Measurements from ENCODE around the gene PCNX1.
"Not testable (repeated sequence)": the region's sequence is repeated elsewhere in the genome, so short reads cannot be mapped to it uniquely, and the experiment has no call there.

The PCNX1 gene

GRCh38 chr14:71022939-71023338 lies 115.7 kb downstream of the PCNX1 start:
- no peak for DNase-seq

DNA sequence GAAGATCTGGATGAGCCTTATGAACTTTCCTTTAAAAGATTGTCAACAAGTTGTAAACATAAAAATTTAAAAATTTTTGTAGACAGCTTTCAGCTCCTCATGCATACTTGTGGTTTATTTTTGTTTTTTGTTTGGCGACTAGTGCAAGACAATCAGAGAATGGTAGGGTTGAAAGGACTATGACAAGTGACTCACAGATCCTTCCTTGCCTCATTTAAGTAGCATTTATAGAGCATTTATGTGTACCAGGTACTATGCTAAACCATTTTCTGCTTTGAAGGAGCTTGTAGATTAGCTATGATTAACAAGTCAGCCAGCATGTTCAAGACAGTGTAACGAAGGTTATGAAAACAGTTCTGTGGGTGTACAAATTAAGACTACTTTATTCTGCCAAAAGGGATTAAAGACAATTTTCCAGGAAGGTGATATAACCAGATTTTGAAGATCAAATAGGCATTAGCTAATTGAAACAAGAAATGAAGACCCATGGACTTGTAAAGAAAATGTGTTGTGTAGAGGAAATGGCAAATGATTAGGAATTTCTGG lies 122.0 kb downstream of the PCNX1 start:
- no peak for DNase-seq

- no peak for DNase-seq
These were observed 123.7 kb downstream of the PCNX1 start for GRCh38 chr14:71031000-71031399.

DNA sequence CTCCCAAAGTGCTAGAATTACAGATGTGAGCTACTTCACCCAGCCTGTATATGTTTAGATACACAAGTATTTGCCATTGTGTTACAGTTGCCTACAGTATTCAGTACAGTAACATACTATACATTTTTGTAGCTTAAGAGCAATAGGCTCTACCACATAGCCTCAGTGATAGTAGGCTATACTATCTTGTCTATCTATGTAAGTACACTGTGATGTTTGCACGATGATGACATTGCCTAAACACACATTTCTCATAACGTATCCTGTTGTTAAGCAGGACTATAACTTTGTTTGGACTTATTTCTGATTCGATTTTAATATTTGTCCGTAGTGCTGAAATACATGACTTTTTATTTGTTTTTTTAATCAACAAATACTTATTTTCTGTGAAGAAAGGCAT lies 129.2 kb downstream of the PCNX1 start:
- DNase-seq = no peak

DNA sequence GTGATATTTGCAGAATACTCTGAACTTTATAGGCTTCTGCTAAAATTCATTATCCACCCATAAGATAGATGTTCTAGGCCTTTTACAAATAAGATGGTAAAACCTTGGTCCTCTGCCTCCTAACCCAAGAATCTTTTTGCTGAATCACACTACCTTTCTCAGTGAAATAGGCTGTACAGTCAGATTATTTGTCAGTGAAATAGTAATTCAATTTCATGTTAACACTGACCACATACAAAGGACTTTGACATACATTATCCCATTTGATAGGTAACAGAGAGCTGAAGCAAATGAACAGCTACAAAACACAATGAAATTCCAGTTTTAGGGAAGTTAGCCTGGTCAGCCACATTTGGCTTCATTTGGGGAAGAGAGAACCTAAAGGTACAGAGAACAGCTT lies 141.1 kb downstream of the PCNX1 start:
- DNase-seq = no peak

DNA sequence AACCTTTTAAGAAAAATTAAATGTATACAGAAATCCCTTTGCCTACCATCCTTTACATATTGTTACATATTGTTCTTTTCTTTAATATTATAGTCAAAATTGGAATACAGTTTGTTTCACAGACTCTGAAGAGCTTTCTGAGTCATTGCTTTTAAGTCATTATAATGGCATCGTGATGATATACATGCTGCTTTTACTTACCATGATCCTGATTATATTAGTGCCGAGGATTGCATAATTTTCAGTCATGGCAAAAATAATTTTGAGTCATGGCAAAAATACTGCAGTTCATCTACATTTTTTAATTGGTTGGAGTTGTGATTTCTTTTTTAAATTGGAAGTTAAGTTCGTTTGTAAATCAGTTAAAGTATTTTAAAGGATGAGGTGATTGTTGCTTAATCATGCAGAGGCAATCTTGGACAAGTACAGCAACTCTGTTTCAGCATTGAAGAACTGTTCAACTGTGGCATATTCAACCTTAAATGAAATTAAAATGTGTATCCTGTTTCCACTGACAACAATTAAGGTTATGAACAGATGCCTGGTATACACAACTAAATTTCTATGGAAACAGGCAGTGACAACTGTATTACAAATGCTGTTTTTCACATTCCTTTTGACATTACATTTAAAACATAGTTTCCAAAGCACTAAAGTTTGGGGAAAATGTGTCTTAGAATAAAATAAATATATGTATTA lies 142.3 kb downstream of the PCNX1 start:
- no peak for DNase-seq

DNA sequence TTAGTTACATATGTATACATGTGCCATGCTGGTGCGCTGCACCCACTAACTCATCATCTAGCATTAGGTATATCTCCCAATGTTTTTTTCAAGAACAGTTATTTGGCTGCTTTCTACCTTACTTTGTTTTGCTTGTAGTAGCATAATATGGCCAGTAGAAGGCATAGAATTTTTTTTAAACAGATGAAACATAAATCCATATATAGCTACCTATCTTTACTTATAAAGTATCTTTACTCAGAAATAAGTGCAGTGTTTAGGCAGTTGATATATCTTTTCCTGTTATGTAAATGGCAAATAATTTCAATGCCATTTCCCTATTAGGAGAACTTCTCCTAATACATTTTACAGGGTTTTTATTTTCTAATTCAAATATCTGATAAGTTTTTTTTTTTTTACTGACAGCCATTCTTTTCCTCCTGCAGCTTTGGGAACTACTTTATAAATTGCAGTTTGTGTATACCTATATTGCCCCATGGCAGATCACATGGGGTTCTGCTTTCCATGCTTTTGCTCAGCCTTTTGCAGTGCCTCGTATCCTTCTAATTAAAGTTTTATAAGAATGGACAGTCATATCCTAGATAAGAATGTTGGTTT lies 143.1 kb downstream of the PCNX1 start:
- DNase-seq = no peak

DNA sequence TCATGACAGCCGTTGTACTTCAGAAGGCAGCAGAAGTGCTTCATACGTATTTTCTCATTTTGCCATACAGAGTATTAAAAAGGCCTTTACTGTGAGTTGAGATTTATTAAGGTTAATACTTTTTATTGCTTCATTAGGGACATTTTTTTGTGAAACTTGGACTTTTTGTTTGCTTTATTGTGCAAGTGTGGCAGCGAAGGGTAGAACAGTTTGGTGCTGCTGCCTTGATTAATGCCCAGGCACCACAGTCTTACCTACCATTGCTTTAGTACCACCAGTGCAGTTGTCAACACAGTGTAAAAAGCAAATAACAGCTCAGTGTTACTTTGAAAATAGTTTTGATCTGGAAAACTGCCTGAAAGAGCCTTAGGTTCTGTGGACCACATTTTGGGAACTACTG lies 147.4 kb downstream of the PCNX1 start:
- DNase-seq = no peak

GRCh38 chr14:71056168-71056567 lies 148.9 kb downstream of the PCNX1 start:
- DNase-seq = no peak

DNA sequence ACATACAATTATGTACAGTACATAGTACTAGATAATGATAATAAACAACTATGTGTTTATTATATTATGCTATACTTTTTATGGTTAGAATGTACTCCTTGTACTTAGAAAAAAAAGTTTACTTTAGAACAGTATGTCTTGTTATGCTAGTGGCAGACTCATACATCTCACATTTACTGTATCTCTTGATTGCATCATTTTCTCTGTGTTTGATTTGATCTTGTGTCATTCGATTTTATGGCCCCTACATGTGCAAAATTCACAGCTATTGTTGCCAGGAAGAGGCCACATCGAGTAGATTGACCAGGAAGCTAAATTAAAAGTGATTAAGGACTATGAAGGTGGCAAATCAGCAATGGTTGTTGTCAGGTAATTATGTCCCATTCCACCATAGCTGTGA lies 153.0 kb downstream of the PCNX1 start:
- DNase-seq = no peak

GRCh38 chr14:71060825-71061455 lies 153.7 kb downstream of the PCNX1 start:
- no peak for DNase-seq

DNA sequence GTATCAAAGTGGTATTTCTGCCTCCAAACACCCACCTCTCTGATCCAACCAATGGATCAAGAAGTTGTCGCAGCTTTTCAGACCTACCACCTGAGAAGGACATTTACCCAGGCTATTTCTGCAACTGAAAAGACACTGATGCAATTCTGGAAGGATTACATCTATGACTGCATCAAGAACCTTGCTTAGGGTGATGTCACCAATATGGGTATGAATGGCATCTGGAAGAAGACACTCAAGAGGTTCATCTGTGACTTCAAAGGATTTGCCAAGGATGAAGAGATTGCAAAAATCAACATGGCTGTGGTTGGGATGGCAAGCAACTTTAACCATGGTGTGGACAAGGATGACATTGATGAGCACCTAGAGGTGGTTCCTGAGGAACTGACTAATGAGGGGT lies 154.2 kb downstream of the PCNX1 start:
- no peak for DNase-seq

DNA sequence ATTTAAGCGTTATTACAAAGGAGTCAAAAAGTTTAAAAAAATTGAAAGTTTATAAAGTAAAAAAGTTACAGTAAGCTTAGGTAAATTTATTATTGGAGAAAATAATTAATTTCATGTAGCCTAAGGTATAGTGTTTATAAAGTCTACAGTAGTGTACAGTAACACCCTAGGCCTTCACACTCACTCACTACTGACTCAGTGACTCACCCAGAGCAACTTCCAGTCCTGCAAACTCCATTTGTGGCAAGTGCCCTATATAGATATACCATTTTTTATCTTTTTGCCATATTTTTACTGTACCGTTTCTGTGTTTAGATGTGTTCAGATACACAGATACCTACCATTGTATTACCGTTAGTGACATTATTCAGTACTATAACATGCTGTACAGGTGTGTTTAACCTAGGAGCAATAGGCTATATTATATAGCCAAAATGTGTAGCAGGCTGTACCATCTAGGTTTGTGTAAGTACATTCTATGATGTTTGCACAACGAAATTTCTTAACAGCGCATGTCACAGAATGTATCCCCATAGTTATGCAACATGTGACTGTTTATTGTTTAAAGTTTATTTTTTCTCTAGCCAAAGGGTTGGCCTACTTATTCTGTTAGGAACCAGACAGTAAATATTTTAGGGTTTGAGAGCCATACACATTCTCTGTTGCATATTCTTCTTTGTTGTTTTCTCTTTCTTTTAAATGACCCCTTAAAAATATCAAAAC lies 155.5 kb downstream of the PCNX1 start:
- no peak for DNase-seq

DNA sequence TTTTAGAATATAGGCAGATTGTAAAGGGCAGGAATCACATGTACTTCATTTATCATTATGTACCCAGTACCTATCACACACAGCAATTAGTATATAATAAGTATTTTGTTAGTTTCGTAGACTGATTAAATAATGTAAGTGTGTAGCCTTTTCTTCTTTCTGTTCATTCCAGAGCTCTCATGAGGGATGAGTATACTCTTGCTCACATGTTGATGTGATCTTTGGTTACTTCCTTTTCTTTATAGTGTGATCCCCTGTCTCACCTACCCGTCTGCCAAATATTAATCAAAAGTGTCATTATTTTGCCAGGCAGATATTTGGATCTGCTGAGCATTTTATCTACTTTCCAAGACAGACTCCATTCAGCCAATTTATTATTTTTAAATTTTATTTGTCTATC lies 156.1 kb downstream of the PCNX1 start:
- DNase-seq = no peak

- not testable (repeated sequence) for DNase-seq
These were observed 157.5 kb downstream of the PCNX1 start for GRCh38 chr14:71064747-71065146.

- no peak for DNase-seq
These were observed 162.9 kb downstream of the PCNX1 start for GRCh38 chr14:71070169-71070568.

- DNase-seq = no peak
These were observed 163.8 kb downstream of the PCNX1 start for GRCh38 chr14:71071042-71071441.

DNA sequence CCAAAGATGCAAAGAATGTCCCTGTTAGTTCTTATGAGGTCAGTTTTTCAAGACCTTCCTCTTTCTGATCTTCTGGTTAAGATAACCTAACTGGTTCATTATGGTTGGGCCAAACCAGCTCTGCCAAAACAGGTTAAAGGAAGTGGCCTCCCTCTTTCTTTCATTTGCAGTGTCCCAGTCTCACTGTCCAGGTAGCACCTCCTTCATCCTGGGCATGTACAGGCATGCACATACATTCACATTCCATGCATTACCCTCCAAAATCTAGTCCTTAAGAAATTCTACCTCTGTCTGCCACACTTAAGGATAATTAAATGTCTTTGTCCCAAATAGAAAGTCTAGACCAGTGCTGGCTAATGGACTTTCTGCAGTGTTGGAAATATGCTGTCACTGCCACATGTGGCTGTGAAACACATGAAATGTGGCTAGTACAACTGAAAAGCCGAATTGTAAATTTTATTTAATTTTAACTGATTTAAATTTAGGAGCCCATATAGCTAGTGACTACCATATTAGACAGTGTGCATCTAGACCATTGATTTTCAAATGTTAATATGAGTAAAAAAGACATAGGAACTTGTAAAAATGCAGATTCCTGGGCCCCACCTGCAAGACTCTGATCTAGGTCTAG lies 169.3 kb downstream of the PCNX1 start:
- DNase-seq = no peak

- DNase-seq = no peak
These were observed 171.2 kb downstream of the PCNX1 start for GRCh38 chr14:71078500-71078899.

DNA sequence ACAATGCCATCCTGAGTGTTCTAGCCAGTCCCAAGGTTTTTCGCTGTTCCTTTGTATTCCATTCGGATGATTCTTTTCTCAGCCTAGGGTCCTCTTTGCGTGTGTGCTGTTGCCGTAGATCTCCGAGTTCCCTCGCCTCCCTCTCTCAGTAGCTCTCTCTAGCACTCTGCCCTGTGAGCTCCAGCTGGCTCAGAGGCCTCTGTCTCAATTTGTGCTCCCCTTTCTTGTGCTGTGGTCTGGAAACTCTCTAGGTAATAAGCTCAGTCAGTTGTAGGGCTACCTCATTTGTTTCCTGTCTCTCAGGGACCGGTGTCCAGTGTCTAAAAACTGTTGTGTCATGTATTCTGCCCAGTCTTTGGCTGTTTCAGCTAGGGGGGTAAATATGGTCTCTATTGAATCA lies 179.3 kb downstream of the PCNX1 start:
- DNase-seq = no peak

DNA sequence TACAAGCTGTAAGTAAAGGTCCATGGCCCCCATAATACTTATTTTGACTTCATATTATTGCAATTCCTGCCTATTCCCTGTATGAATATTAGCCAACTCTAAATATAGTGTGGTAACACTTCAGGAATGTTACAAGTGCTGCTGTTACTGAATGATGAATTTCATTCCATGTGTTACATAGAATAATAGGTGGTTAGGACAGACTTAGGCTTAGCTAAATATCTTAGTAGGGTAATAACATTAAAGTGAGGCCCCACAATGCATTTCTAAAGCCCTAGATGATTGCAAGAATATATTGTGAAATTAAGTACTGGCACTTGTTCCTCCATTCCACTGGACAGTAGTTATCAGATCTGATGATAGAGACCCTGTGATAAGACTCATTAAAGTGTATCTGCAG lies 182.7 kb downstream of the PCNX1 start:
- DNase-seq = no peak

DNA sequence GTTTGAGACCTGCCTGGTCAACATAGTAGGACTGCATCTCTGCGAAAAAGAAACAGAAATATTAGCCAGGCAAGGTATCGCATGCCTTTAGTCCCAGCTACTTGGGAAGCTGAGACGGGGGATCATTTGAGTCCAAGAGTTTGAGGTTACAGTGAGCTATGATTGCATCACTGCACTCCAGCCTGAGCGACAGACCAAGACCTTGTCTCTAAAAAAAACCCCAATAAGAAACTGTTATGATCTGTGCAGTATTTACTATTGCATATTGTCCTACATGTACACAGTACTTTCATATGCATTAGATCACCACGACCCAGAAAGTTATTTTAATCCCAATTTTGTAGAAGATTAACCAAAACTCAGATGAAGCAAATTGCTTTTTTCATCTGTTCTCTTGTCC lies 187.5 kb downstream of the PCNX1 start:
- no peak for DNase-seq

- DNase-seq = no peak
These were observed 189.7 kb downstream of the PCNX1 start for GRCh38 chr14:71096947-71097346.
